Common myeloid progenitor, CD34-positive (primary cell): ENCODE data around the gene INHBC.
A peak's percentile ranks its signal among the peaks of the same experiment; 100 is the strongest.

Source experiments
- CTCF ChIA-PET: fragments of 350-600 bp; sonication (Branson Sonifier 250); formaldehyde crosslinking; loops from one replicate; lab custom pipeline; 2021; ENCODE audit warnings: antibody characterized with exemption; lab: Charles Lee
- POLR2A ChIA-PET: fragments of 350-600 bp; sonication (Branson Sonifier 250); formaldehyde crosslinking; loops from one replicate; lab custom pipeline; 2021; ENCODE audit warnings: antibody characterized with exemption; lab: Charles Lee
- DNase-seq, 3 donors: peaks; one replicate each; pipeline versions ENCODE4 v3.0.0 to v3.0.0-alpha.2; 2013
- H3K27ac ChIP-seq, 2 experiments: 1 replicate in 1 of 2; 2 replicates in 1 of 2; pipeline ENCODE4 v1.7.0; 2013; ENCODE audit warnings: inconsistent platforms in 2 of 2, low read length in 2 of 2, mild to moderate bottlenecking in 2 of 2, low read depth in 1 of 2, moderate library complexity in 1 of 2; ENCODE audit not compliant: severe bottlenecking in 2 of 2, insufficient read depth in 1 of 2, poor library complexity in 1 of 2
- H3K27me3 ChIP-seq, 5 experiments: replicated peaks in 2 of 5; 1 replicate in 3 of 5; 2 replicates in 2 of 5; pipeline versions ENCODE4 v1.6.1 to v1.7.0; 2013; ENCODE audit warnings: low read length in 4 of 5, mild to moderate bottlenecking in 2 of 5, moderate library complexity in 2 of 5, inconsistent platforms in 1 of 5; ENCODE audit not compliant: insufficient read depth in 5 of 5, control insufficient read depth in 4 of 5
- H3K36me3 ChIP-seq, 4 experiments: 1 replicate in 2 of 4; 2 replicates in 2 of 4; pipeline versions ENCODE4 v1.6.1 to v1.7.0; 2013; ENCODE audit warnings: low read length in 3 of 4, control low read depth in 1 of 4, mild to moderate bottlenecking in 1 of 4; ENCODE audit not compliant: control insufficient read depth in 4 of 4, insufficient read depth in 4 of 4
- H3K4me1 ChIP-seq, 4 experiments: 1 replicate in 3 of 4; 2 replicates in 1 of 4; pipeline versions ENCODE4 v1.6.1 to v1.7.1; 2013; ENCODE audit warnings: low read length in 3 of 4, mild to moderate bottlenecking in 3 of 4, control low read depth in 1 of 4, inconsistent platforms in 1 of 4, moderate library complexity in 1 of 4; ENCODE audit not compliant: control insufficient read depth in 4 of 4, insufficient read depth in 4 of 4; ENCODE audit errors: control extremely low read depth in 1 of 4
- H3K4me3 ChIP-seq, 7 experiments: 1 replicate in 4 of 7; 2 replicates in 3 of 7; pipeline versions ENCODE4 v1.5.1 to v1.7.0; 2013; ENCODE audit warnings: mild to moderate bottlenecking in 7 of 7, low read length in 6 of 7, moderate library complexity in 6 of 7, inconsistent platforms in 2 of 7, low read depth in 2 of 7, control low read depth in 1 of 7; ENCODE audit not compliant: insufficient read depth in 4 of 7, control insufficient read depth in 1 of 7; ENCODE audit errors: extremely low read depth in 1 of 7
- H3K9me3 ChIP-seq, 5 experiments: 1 replicate in 4 of 5; 2 replicates in 1 of 5; pipeline versions ENCODE4 v1.6.1 to v1.7.1; 2013; ENCODE audit warnings: low read length in 4 of 5, mild to moderate bottlenecking in 2 of 5, inconsistent platforms in 1 of 5, low read depth in 1 of 5, moderate library complexity in 1 of 5; ENCODE audit not compliant: control insufficient read depth in 4 of 5, insufficient read depth in 2 of 5; ENCODE audit errors: control extremely low read depth in 1 of 5
- WGBS: methylation state at CpG from one replicate; pipeline ENCODE4 v1.1.5; 2013; ENCODE audit not compliant: insufficient coverage; 5-methylcytosine and 5-hydroxymethylcytosine counted together

The INHBC gene

GRCh38 chr12:57476993-57477709 is 42.6 kb downstream of the INHBC start:
- ChIA-PET CTCF (interaction anchor here (0.6 to 16.7 kb wide), 11 partner anchors 9 to 194 kb away, joined by 3 to 184 read pairs (median 5); partner anchors contain the start of genes DDIT3, GLI1 and MARS1), POLR2A (interaction anchor here (1.3 to 2.7 kb wide), 4 partner anchors 11 to 42 kb away, joined by 3 to 8 read pairs (median 6); partner anchors contain the start of gene MARS1)
- Histone ChIP-seq H3K36me3 (peaks cover 13 to 32% (median 27%) of the 10 kb centered on the region in 4 experiments), H3K9me3 (no peaks in the 10 kb centered on the region), H3K27ac (peak overlapping the region; percentile 96), H3K4me3 (peak overlapping the region; percentile 52 to 92 (median 76)), H3K4me1 (peaks cover 27 to 73% (median 66%) of the 10 kb centered on the region in 4 experiments), H3K27me3 (no peaks in the 10 kb centered on the region)
- WGBS, result 0% methylated on average over 13 of the region's 15 CpGs
- peak in 1 of 3 donors; percentile 18 for DNase-seq

GRCh38 chr12:57477710-57478681 is 43.4 kb downstream of the INHBC start:
- ChIA-PET POLR2A (interaction anchor here (1.3 to 2.7 kb wide), 4 partner anchors 10 to 41 kb away, joined by 3 to 8 read pairs (median 6); partner anchors contain the start of genes GLI1 and MARS1), CTCF (interaction anchor here (1.4 to 16.7 kb wide), 7 partner anchors 9 to 52 kb away, joined by 4 to 184 read pairs (median 13); partner anchors contain the start of genes GLI1 and MARS1)
- Histone ChIP-seq H3K36me3 (peaks cover 5 to 24% (median 20%) of the 10 kb centered on the region in 4 experiments), H3K4me1 (peaks cover 27 to 73% (median 66%) of the 10 kb centered on the region in 4 experiments), H3K4me3 (peak overlapping the region; percentile 52 to 92 (median 76)), H3K9me3 (no peaks in the 10 kb centered on the region), H3K27me3 (no peaks in the 10 kb centered on the region), H3K27ac (peak overlapping the region; percentile 96)
- peak in 2 of 3 donors; percentile 42 to 46 for DNase-seq
- WGBS, result 54% methylated on average over 7 of the region's 12 CpGs

DNA sequence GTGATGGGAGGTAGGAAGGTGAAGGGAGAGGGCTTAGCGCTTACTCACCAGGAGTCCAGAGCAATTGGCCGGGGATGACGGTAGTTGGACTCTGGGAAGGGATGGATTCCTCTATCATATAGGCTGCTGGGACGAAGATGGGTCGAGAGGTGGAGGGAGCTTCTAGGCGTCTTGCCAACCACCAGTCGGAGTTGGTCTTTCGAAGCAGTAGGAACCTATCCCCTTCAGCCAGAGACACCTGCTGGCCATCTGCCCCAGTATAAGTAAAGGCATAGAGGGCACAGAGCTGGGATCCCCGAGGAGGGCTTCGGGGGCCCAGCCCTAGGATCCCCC is 44.4 kb downstream of the INHBC start:
- no peak for DNase-seq

GRCh38 chr12:57479376-57480115 is 45.0 kb downstream of the INHBC start, which contains the start of gene ARHGAP9:
TSS of gene ARHGAP9 (minus strand) at chr12:57479866. CDS start at chr12:57479406, 460 bp downstream.
- peaks cover 26 to 73% (median 65%) of the 10 kb centered on the region in 4 experiments for H3K4me1 ChIP-seq
- peak; percentile 67 to 89 (median 85) for DNase-seq
- 41% methylated on average over 3 of the region's 6 CpGs for WGBS
- POLR2A ChIA-PET, result interaction anchor here (0.6 to 3.0 kb wide), 6 partner anchors 10 to 1062 kb away, joined by 3 to 19 read pairs (median 4); partner anchors contain the start of genes DDIT3 and GLI1
- no peaks in the 10 kb centered on the region for H3K9me3 ChIP-seq
- CTCF ChIA-PET, result interaction anchor here (0.6 to 16.7 kb wide), 8 partner anchors 8 to 50 kb away, joined by 3 to 184 read pairs (median 6); partner anchors contain the start of genes GLI1 and MARS1
- H3K36me3 ChIP-seq, result peaks cover 0 to 11% (median 7%) of the 10 kb centered on the region in 4 experiments
- H3K4me3 ChIP-seq, result peak within 1 kb of the TSS in 6 of 7 experiments; percentile 17 to 92 (median 78)
- H3K27ac ChIP-seq, result peak within 1 kb of the TSS; percentile 96
- H3K27me3 ChIP-seq, result no peaks in the 10 kb centered on the region

More for the DNA sequence above, 44.4 kb downstream of the INHBC start:
- Histone ChIP-seq H3K27me3 (no peaks in the 10 kb centered on the region), H3K4me3 (peak overlapping the region in 6 of 7 experiments; percentile 17 to 92 (median 78)), H3K27ac (peak overlapping the region; percentile 96), H3K9me3 (no peaks in the 10 kb centered on the region), H3K36me3 (peaks cover 2 to 16% (median 12%) of the 10 kb centered on the region in 4 experiments), H3K4me1 (peaks cover 27 to 73% (median 66%) of the 10 kb centered on the region in 4 experiments)
- POLR2A ChIA-PET, result interaction anchor here (1.4 to 1.8 kb wide), 2 partner anchors 9 to 20 kb away, joined by 3 to 4 read pairs; partner anchors contain the start of gene GLI1
- 93% methylated on average over 7 of the region's 10 CpGs for WGBS
- CTCF ChIA-PET, result interaction anchor here (1.4 to 16.7 kb wide), 3 partner anchors 8 to 17 kb away, joined by 6 to 184 read pairs (median 6); partner anchors contain the start of genes GLI1 and MARS1

GRCh38 chr12:57481671-57482070 is 47.1 kb downstream of the INHBC start:
- ChIA-PET CTCF (interaction anchor here (1.7 to 16.7 kb wide), 3 partner anchors 9 to 20 kb away, joined by 6 to 184 read pairs (median 14); partner anchors contain the start of gene GLI1), POLR2A (interaction anchor here (3.0 kb wide), 1 partner anchor 34 kb away, joined by 19 read pairs; no protein-coding TSS in a partner anchor)
- no peak overlapping the region for H3K4me3 ChIP-seq
- no peaks in the 10 kb centered on the region for H3K36me3 ChIP-seq
- H3K9me3 ChIP-seq, result no peaks in the 10 kb centered on the region
- DNase-seq, result no peak
- WGBS, result no CpG with 5 or more reads among the region's 1 CpG
- peak overlapping the region; percentile 20 to 96 for H3K27ac ChIP-seq
- H3K4me1 ChIP-seq, result peaks cover 24 to 53% (median 49%) of the 10 kb centered on the region in 4 experiments
- H3K27me3 ChIP-seq, result no peaks in the 10 kb centered on the region
